Hepatocyte (in vitro differentiated cells): ENCODE data around the gene INMT.

Source experiments
- EZH2 ChIP-seq: fragments of 200-600 bp; sonication (generic); IDR thresholded peaks from 2 replicates; pipeline ENCODE4 v1.6.1; 2016; ENCODE audit warnings: antibody characterized with exemption, mild to moderate bottlenecking, borderline replicate concordance
- TF ChIP-seq, protein P1 (sequence below): fragments of 200-600 bp; sonication (generic); IDR thresholded peaks from 2 replicates; pipeline ENCODE4 v1.5.1; 2016; ENCODE audit warnings: antibody characterized with exemption, mild to moderate bottlenecking; ENCODE audit not compliant: poor library complexity

DNA sequence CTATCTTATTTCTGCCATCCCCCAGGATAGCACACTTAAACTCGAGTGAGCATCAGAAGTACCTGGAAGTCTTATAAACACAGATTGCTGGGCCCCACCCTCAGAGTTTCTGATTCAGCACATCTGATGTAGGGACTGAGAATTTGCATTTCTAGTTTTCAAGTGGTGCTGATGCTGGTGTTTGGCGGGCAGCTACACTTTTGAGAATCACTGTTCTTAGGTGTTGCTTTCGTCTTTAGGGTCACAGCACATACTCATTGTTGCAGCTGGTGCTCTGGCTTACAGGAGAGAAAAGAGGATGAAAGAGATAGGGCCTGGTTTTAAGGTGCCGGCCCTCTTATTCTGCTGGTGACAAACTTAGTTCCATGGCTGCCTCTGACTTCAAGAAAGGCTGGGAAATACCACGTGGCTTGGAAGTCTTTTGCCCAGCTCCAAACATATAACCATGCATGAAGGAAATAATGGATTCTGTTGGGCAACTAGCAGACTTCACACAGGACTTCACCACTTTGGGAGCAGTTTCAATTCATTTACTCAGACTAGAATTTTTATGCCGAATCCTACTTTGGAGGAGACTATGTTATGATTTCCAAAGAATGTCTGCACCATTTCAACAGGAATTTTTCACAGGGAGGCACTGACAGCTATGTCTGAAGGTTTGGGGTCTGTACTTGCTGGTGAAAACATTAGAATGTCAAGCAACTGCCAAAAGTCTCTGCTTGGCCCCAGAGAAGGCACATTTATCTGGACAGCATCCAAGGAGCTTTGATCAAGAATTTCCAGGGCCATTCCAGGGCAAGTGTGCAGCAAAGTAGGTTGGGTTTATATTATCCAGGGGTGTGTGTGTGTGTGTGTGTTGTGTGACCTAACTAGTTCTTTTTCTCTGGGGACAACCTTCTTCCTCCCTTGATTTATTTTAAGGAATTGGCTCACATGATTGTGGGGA, 12.4 kb downstream of the INMT start:
- TF ChIP-seq, protein P1, sequence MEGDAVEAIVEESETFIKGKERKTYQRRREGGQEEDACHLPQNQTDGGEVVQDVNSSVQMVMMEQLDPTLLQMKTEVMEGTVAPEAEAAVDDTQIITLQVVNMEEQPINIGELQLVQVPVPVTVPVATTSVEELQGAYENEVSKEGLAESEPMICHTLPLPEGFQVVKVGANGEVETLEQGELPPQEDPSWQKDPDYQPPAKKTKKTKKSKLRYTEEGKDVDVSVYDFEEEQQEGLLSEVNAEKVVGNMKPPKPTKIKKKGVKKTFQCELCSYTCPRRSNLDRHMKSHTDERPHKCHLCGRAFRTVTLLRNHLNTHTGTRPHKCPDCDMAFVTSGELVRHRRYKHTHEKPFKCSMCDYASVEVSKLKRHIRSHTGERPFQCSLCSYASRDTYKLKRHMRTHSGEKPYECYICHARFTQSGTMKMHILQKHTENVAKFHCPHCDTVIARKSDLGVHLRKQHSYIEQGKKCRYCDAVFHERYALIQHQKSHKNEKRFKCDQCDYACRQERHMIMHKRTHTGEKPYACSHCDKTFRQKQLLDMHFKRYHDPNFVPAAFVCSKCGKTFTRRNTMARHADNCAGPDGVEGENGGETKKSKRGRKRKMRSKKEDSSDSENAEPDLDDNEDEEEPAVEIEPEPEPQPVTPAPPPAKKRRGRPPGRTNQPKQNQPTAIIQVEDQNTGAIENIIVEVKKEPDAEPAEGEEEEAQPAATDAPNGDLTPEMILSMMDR: no peak
- no peak for TF ChIP-seq EZH2
